IPS-15b (cell line): ENCODE results near the gene ATP4A.

ENCODE experiments used
- H3K27me3 ChIP-seq: one replicate; pipeline ENCODE4 v1.6.1; 2013; ENCODE audit warnings: low read length; ENCODE audit not compliant: control insufficient read depth, insufficient read depth
- H3K36me3 ChIP-seq: one replicate; pipeline ENCODE4 v1.6.1; 2013; ENCODE audit warnings: low read length; ENCODE audit not compliant: control insufficient read depth, insufficient read depth
- H3K4me1 ChIP-seq: one replicate; pipeline ENCODE4 v1.6.1; 2013; ENCODE audit warnings: mild to moderate bottlenecking, low read length; ENCODE audit not compliant: control insufficient read depth, insufficient read depth
- H3K4me3 ChIP-seq: one replicate; pipeline ENCODE4 v1.5.1; 2013; ENCODE audit warnings: low read depth, low read length
- H3K9ac ChIP-seq: one replicate; pipeline ENCODE4 v1.6.1; 2013; ENCODE audit warnings: low read depth, mild to moderate bottlenecking, low read length
- H3K9me3 ChIP-seq: one replicate; pipeline ENCODE4 v1.6.1; 2013; ENCODE audit warnings: mild to moderate bottlenecking, low read length; ENCODE audit not compliant: control insufficient read depth, insufficient read depth

Gene ATP4A

GRCh38 chr19:35528218-35529038, 35.0 kb downstream of the ATP4A start, which contains the start of gene SBSN:
SBSN (minus strand) TSS chr19:35528311; CDS start chr19:35528281, 30 bp downstream.
- Histone ChIP-seq H3K9me3 (no peaks in the 10 kb centered on the region), H3K27me3 (peaks cover 23% of the 10 kb centered on the region), H3K4me3 (no peak within 1 kb of the TSS), H3K36me3 (no peaks in the 10 kb centered on the region), H3K4me1 (peaks cover 13% of the 10 kb centered on the region), H3K9ac (no peak within 1 kb of the TSS)

DNA sequence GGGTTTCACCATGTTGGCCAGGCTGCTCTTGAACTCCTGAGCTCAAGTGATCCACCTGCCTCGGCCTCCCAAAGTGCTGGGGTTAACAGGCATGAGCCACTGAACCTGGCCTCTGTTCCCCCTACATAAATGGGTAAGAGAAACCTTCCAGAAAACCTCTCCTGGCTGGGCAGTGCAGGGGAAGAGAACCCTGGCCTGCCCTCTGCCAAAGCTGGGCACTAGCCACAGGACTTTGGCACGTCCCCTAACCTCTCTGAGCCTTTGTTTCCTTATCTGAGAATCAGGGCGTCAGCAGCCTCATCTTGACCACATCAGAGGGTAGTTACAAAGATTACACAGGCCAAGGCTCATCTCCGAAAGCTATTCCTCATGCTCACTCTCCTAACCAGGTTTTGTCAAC, 37.6 kb downstream of the ATP4A start:
- Histone ChIP-seq H3K4me1 (peaks cover 11% of the 10 kb centered on the region), H3K9me3 (no peaks in the 10 kb centered on the region), H3K27me3 (peaks cover 19% of the 10 kb centered on the region), H3K36me3 (no peaks in the 10 kb centered on the region), H3K4me3 (no peak overlapping the region), H3K9ac (no peak overlapping the region)

DNA sequence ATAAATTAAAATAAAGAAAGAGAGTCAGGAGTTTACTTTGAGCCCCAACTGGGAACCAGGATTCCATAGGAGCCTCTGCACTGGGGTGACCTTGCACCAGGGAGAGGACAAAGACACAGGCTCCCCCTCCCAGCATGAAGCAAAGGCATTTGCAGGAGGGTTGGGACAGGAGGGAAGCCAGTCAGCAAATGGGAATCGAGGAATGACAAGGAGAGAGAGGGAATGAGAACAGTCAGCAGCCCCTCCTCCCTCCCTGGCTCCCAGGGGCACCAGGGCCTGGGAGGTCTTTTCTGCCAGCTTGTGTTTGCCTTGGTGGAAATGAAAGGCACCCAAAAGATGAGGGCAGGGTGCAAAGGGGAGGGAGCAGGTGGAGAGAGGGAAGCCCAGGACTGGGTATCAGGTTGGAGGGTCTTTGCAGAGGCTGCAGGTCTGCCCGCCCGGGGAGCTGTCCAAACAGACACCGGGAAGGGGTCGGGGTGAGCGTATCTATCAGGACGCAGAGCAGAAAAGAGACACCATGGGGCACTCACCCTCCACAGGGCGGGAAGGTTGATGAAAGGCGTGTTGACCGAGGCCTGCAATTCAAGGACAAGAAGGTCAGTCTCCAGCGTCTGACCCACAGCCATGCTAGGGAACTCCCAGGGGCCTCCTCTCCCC, 39.1 kb downstream of the ATP4A start:
- H3K36me3 ChIP-seq = no peaks in the 10 kb centered on the region
- peak overlapping the region; percentile 45 for H3K4me3 ChIP-seq
- no peaks in the 10 kb centered on the region for H3K9me3 ChIP-seq
- no peak overlapping the region for H3K9ac ChIP-seq
- H3K4me1 ChIP-seq = peaks cover 11% of the 10 kb centered on the region
- peaks cover 18% of the 10 kb centered on the region for H3K27me3 ChIP-seq

- no peak overlapping the region for H3K4me3 ChIP-seq
- H3K4me1 ChIP-seq = peaks cover 11% of the 10 kb centered on the region
- H3K9ac ChIP-seq = no peak overlapping the region
- H3K9me3 ChIP-seq = no peaks in the 10 kb centered on the region
- H3K36me3 ChIP-seq = no peaks in the 10 kb centered on the region
- peaks cover 11% of the 10 kb centered on the region for H3K27me3 ChIP-seq
These were observed 40.6 kb downstream of the ATP4A start for GRCh38 chr19:35522745-35523327.

- peaks cover 11% of the 10 kb centered on the region for H3K4me1 ChIP-seq
- no peak overlapping the region for H3K4me3 ChIP-seq
- no peaks in the 10 kb centered on the region for H3K9me3 ChIP-seq
- no peaks in the 10 kb centered on the region for H3K36me3 ChIP-seq
- H3K27me3 ChIP-seq = peaks cover 11% of the 10 kb centered on the region
- H3K9ac ChIP-seq = no peak overlapping the region
These were observed 42.2 kb downstream of the ATP4A start for GRCh38 chr19:35521124-35521743.

DNA sequence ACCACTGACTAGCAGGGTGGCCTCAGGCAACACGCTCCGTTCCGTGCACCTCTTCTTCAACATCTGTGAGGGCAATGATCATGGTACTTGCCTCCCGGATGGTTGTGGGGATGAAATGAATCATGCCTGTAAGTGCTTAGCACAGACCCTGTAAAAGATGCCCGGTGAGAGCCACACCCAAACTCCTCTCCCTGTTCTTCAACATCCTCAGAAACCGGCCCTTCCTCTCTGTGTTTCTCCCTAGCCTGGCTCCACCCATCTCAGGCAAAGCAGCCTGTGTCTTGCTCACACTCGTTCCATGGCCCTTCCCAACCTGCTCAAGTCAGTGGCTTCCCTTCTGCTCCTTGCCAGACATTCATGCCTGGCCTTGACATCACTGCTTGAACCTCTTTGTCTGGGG, 44.2 kb downstream of the ATP4A start:
- Histone ChIP-seq H3K27me3 (no peaks in the 10 kb centered on the region), H3K9ac (no peak overlapping the region), H3K9me3 (no peaks in the 10 kb centered on the region), H3K36me3 (no peaks in the 10 kb centered on the region), H3K4me3 (no peak overlapping the region), H3K4me1 (peaks cover 7% of the 10 kb centered on the region)

GRCh38 chr19:35518313-35518712, 45.1 kb downstream of the ATP4A start:
- Histone ChIP-seq H3K36me3 (no peaks in the 10 kb centered on the region), H3K9me3 (no peaks in the 10 kb centered on the region), H3K27me3 (no peaks in the 10 kb centered on the region), H3K4me1 (peaks cover 3% of the 10 kb centered on the region), H3K4me3 (no peak overlapping the region), H3K9ac (no peak overlapping the region)

DNA sequence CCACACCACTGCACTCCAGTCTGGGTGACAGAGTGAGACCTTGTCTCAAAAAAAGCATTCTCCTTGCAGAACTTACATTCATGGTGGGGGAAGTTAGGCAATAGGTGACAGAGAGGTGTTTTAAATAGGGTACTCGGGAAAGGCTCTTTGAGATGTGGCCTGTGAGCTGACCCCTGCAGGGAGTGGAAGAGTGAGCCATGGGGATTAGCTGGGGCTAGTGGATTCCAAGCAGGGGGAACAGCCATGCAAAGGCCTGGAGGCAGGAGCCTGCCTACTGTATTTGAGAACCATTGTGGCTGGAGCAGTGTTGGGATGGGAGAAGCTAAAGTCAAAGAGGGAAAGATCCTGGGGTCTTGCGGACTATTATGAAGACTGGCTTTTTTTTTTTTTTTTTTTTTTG, 46.1 kb downstream of the ATP4A start:
- H3K27me3 ChIP-seq = peaks cover under 1% of the 10 kb centered on the region

GRCh38 chr19:35516310-35516709, 47.1 kb downstream of the ATP4A start:
- Histone ChIP-seq H3K36me3 (no peaks in the 10 kb centered on the region), H3K9me3 (no peaks in the 10 kb centered on the region), H3K4me1 (peaks cover 4% of the 10 kb centered on the region), H3K9ac (no peak overlapping the region), H3K4me3 (no peak overlapping the region), H3K27me3 (peaks cover 6% of the 10 kb centered on the region)

More for the DNA sequence above, 46.1 kb downstream of the ATP4A start:
- H3K9me3 ChIP-seq = no peaks in the 10 kb centered on the region
- no peak overlapping the region for H3K4me3 ChIP-seq
- peaks cover 4% of the 10 kb centered on the region for H3K4me1 ChIP-seq
- no peak overlapping the region for H3K9ac ChIP-seq
- no peaks in the 10 kb centered on the region for H3K36me3 ChIP-seq

- H3K36me3 ChIP-seq = no peaks in the 10 kb centered on the region
- peaks cover 8% of the 10 kb centered on the region for H3K27me3 ChIP-seq
- H3K4me3 ChIP-seq = peak overlapping the region; percentile 58
- no peaks in the 10 kb centered on the region for H3K9me3 ChIP-seq
- H3K4me1 ChIP-seq = peaks cover 4% of the 10 kb centered on the region
- H3K9ac ChIP-seq = peak overlapping the region; percentile 32
These were observed 49.1 kb downstream of the ATP4A start for GRCh38 chr19:35514282-35514809.

DNA sequence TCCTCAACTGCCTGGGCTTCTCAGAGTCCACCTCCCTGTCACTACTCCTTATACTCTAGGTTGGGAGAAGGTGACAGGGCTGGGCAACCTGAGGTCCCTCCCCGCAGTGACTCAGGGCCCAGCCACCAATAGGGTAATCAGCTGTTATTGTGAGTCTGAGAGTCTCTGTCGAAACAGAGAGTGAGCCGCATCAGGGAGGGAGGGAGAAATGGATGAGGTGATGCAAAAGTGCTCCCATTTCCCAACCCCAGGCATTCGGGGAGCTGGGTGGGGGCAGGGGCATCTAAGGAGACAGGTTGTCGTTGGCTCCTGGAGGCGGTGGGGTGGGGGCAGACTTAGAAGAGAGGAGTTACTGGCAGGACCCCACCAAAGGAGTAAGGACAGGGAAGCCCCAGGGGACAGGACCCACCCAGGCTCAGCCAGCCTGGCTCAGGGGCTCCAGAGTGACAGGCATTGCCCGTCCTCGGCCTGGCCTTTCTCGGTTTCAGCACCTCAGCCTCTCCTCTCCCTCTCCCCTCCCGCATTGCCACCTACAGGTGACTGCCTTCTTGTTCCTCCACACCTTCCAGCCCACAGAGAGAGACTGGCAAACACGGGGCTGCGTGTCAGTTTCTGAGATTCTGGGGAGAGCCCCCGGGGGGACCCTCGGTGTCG, 49.7 kb downstream of the ATP4A start, which contains the start of gene DMKN:
Gene DMKN (minus strand): TSS at position 22 of the 654 bp plus-strand sequence. CDS start 174 bp downstream, outside the sequence.
- no peaks in the 10 kb centered on the region for H3K36me3 ChIP-seq
- H3K4me1 ChIP-seq = peaks cover 4% of the 10 kb centered on the region
- H3K4me3 ChIP-seq = peak within 1 kb of the TSS; percentile 58
- no peaks in the 10 kb centered on the region for H3K9me3 ChIP-seq
- H3K27me3 ChIP-seq = peaks cover 8% of the 10 kb centered on the region
- H3K9ac ChIP-seq = peak within 1 kb of the TSS; percentile 32
